Gastrocnemius medialis (tissue), 4 donors: Measurements from ENCODE around the gene PLAC9. TPM values are rescaled to one million over a fixed set of nuclear protein-coding genes. Genes with fewer than 3 reads are reported as not detected.

Experiments
- ATAC-seq, 2 donors: fragments of 150-250 bp; one replicate each; pipeline ENCODE4 v1.9.1; 2016
- DNase-seq, 2 donors: peaks; one replicate each; pipeline ENCODE4 v3.0.0-alpha.2; 2019
- H3K27ac ChIP-seq, 4 donors: fragments of 200-600 bp; sonication (generic); 1 replicate in 1 of 4; 2 replicates in 3 of 4; pipeline ENCODE4 v1.5.1; 2016 to 2018; ENCODE audit warnings: mild to moderate bottlenecking in 2 of 4, moderate library complexity in 1 of 4
- H3K27me3 ChIP-seq, 3 donors: fragments of 200-600 bp; sonication (generic) in 2 of 3; 1 replicate in 1 of 3; 2 replicates in 2 of 3; pipeline versions ENCODE4 v1.5.1 to v1.6.0; 2016 to 2019; ENCODE audit warnings: mild to moderate bottlenecking in 1 of 3, moderate library complexity in 1 of 3
- H3K36me3 ChIP-seq, 2 donors: fragments of 200-600 bp; sonication (generic) in 1 of 2; one replicate each; pipeline ENCODE4 v1.5.1; 2017 to 2018
- H3K4me1 ChIP-seq, 2 donors: fragments of 200-600 bp; sonication (generic) in 1 of 2; one replicate each; pipeline ENCODE4 v1.5.1; 2016 to 2017; ENCODE audit warnings: mild to moderate bottlenecking in 2 of 2
- H3K4me3 ChIP-seq, 4 donors: fragments of 200-600 bp; sonication (generic) in 3 of 4; 1 replicate in 1 of 4; 2 replicates in 3 of 4; pipeline ENCODE4 v1.5.1; 2016 to 2019; ENCODE audit warnings: mild to moderate bottlenecking in 2 of 4
- H3K9me3 ChIP-seq, 3 donors: fragments of 200-600 bp; sonication (generic) in 2 of 3; 1 replicate in 1 of 3; 2 replicates in 2 of 3; pipeline ENCODE4 v1.5.1; 2016 to 2019
- CTCF ChIP-seq, 5 experiments: fragments of 450-650 bp in 3 of 5; fragments of 200-600 bp in 2 of 5; sonication (generic) in 2 of 5; IDR thresholded peaks in 4 of 5; conservative IDR thresholded peaks in 1 of 5; 1 replicate in 4 of 5; 2 replicates in 1 of 5; pipeline ENCODE4 v1.5.1; 2016 to 2019; ENCODE audit warnings: antibody characterized with exemption in 5 of 5, mild to moderate bottlenecking in 3 of 5, moderate library complexity in 3 of 5
- POLR2A ChIP-seq, 2 donors: fragments of 450-650 bp; IDR thresholded peaks; one replicate each; pipeline ENCODE4 v1.6.1; 2017; ENCODE audit warnings: antibody characterized with exemption in 2 of 2, mild to moderate bottlenecking in 2 of 2, moderate library complexity in 2 of 2
- in situ Hi-C, 4 donors: fragments of 200-750 bp; cut with MboI; loops; one replicate each; pipeline versions ENCODE4 v1.15.0 to v1.8.0; 2017; ENCODE audit warnings: low sequenced_read_pairs in 4 of 4
- intact Hi-C: fragments of 100-400 bp; cut with DNase I; formaldehyde crosslinking; loops from one replicate; pipeline ENCODE4 v1.15.1; 2023; ENCODE audit warnings: low total_unique reads
- total RNA-seq, 4 donors: library from RNA; depleted of rRNA; stranded (reverse); fragments of >200 nt; gene quantifications; one replicate each; pipeline versions ENCODE4 v1.1.0 to v1.2.3, GENCODE V29; 2016

PLAC9 gene
- total RNA-seq, 4 donors from 2014 or later, result 4.6 to 16.1 (median 6.9) TPM

GRCh38 chr10:80146918-80147317, 14.4 kb downstream of the PLAC9 start:
- Histone ChIP-seq H3K36me3 (peaks cover 0 to 23% of the 10 kb centered on the region in 2 donors), H3K9me3 (no peaks in the 10 kb centered on the region), H3K27me3 (no peaks in the 10 kb centered on the region), H3K27ac (no peak overlapping the region), H3K4me3 (no peak overlapping the region), H3K4me1 (peaks cover 7 to 13% of the 10 kb centered on the region in 2 donors)
- in situ Hi-C loops (no loop called here), intact Hi-C loops (no loop called here)
- DNase-seq (no peak), ATAC-seq (no peak)
- no peak for TF ChIP-seq CTCF (IDR thresholded peaks at IDR 0.05 in 4 of 5, conservative IDR thresholded peaks at IDR 0.05 in 1 of 5)

- no peak for ATAC-seq
- peaks cover 7 to 13% of the 10 kb centered on the region in 2 donors for H3K4me1 ChIP-seq
- no peaks in the 10 kb centered on the region for H3K27me3 ChIP-seq
- in situ Hi-C loops (no loop called here), intact Hi-C loops (no loop called here)
- TF ChIP-seq CTCF (IDR thresholded peaks at IDR 0.05 in 4 of 5, conservative IDR thresholded peaks at IDR 0.05 in 1 of 5) (no peak), POLR2A (IDR thresholded peaks at IDR 0.05) (no peak)
- no peak overlapping the region for H3K4me3 ChIP-seq
- H3K27ac ChIP-seq, result peak overlapping the region in 1 of 4 donors; percentile 22
- no peaks in the 10 kb centered on the region for H3K9me3 ChIP-seq
- no peak for DNase-seq
- peaks cover 0 to 36% of the 10 kb centered on the region in 2 donors for H3K36me3 ChIP-seq
Measured at GRCh38 chr10:80148166-80148805, 15.8 kb downstream of the PLAC9 start.

- no peak for TF ChIP-seq POLR2A (IDR thresholded peaks at IDR 0.05)
- TF ChIP-seq CTCF (IDR thresholded peaks at IDR 0.05 in 4 of 5, conservative IDR thresholded peaks at IDR 0.05 in 1 of 5), result no peak
- peaks cover 0 to 45% of the 10 kb centered on the region in 2 donors for H3K36me3 ChIP-seq
- in situ Hi-C loops, result no loop called here
- H3K4me3 ChIP-seq, result no peak overlapping the region
- peaks cover 5 to 7% of the 10 kb centered on the region in 2 donors for H3K4me1 ChIP-seq
- DNase-seq (no peak), ATAC-seq (no peak)
- H3K27me3 ChIP-seq, result no peaks in the 10 kb centered on the region
- no peaks in the 10 kb centered on the region for H3K9me3 ChIP-seq
- intact Hi-C loops, result no loop called here
- no peak overlapping the region for H3K27ac ChIP-seq
Measured at GRCh38 chr10:80149123-80149522, 16.6 kb downstream of the PLAC9 start.

- ATAC-seq (no peak), DNase-seq (no peak)
- TF ChIP-seq POLR2A (IDR thresholded peaks at IDR 0.05) (no peak), CTCF (IDR thresholded peaks at IDR 0.05 in 4 of 5, conservative IDR thresholded peaks at IDR 0.05 in 1 of 5) (no peak)
- Histone ChIP-seq H3K4me3 (no peak overlapping the region), H3K27me3 (no peaks in the 10 kb centered on the region), H3K4me1 (no peaks in the 10 kb centered on the region), H3K9me3 (no peaks in the 10 kb centered on the region), H3K27ac (no peak overlapping the region), H3K36me3 (peaks cover 0 to 55% of the 10 kb centered on the region in 2 donors)
- in situ Hi-C loops (loop anchor here in 2 of 4 donors (5.0 to 10.0 kb wide), 2 partner anchors 55 to 57 kb away; partner anchors contain the start of gene ANXA11 (in 2 of the 2)), intact Hi-C loops (no loop called here)
Measured at GRCh38 chr10:80150172-80150571, 17.6 kb downstream of the PLAC9 start.
